Astrocyte of the spinal cord (primary cell): ENCODE measurements around the gene MYO3B.

ENCODE experiments used
- DNase-seq: peaks from one replicate; pipeline ENCODE4 v3.0.0; 2011; ENCODE audit warnings: low read depth, low spot score
- H3K4me3 ChIP-seq: 2 replicates; pipeline ENCODE4 v1.5.1; 2011; ENCODE audit warnings: low read depth, mild to moderate bottlenecking, low read length, moderate library complexity
- CTCF ChIP-seq: IDR thresholded peaks from 2 replicates; pipeline ENCODE4 v1.5.1; 2012; ENCODE audit warnings: low read depth, mild to moderate bottlenecking, low read length, inconsistent platforms
- in situ Hi-C: cut with HindIII; loops from 2 replicates; pipeline ENCODE4 v1.10.0; 2017; ENCODE audit warnings: low sequenced_read_pairs

MYO3B gene

DNA sequence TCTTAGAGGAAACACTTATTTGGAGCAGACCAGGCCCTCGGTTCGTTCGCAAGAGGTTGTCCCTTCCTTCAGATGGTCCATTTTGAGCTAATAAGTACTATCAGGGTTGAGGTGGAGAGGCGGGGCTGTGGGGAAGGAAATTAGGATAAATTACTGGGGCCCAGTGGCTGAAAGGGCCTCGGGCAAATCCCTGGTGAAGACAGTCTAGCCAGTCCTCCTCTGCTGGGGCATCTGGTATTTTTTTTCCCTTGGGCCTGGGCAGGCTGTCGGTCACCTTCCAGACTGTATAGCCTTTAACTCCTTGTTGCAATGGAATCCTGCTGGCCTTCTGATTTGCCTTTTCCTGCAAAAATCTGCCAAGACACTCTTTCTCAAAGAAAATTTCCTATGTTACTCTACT lies 1.7 kb upstream of the MYO3B start:
- DNase-seq, result no peak
- H3K4me3 ChIP-seq, result no peak overlapping the region
- TF ChIP-seq CTCF, result no peak
- in situ Hi-C loops, result no loop called here

DNA sequence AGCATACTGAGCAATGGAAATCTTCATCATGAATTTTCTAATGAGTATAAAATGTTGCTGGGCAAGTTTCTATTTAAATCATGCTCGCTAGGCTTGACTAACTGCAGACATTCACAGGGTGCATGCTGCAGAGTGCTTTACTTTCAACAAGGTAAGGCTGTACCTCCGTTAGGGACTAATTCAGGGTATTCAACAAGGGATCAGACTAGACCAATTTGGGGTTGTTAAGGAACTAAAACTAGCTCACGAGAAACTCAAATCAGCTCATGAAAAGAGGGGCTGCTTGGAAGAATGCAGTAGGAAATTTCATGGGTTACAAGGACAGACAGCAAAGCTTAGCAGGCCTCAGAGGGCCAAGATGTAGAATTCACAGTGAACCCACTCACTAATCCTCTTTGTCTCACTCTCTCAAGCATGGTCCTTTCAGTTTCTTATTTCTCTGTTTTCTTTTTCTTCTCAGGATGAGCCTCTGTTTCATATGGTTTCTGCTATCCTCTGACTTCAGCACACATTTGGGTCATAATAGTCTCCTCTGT lies 2.2 kb downstream of the MYO3B start:
- no peak for DNase-seq
- no peak overlapping the region for H3K4me3 ChIP-seq
- in situ Hi-C loops, result no loop called here
- TF ChIP-seq CTCF, result no peak

GRCh38 chr2:170181602-170182001 lies 3.7 kb downstream of the MYO3B start:
- TF ChIP-seq CTCF, result no peak
- in situ Hi-C loops, result no loop called here
- no peak for DNase-seq
- no peak overlapping the region for H3K4me3 ChIP-seq

- in situ Hi-C loops, result no loop called here
- no peak for DNase-seq
- H3K4me3 ChIP-seq, result no peak overlapping the region
- no peak for TF ChIP-seq CTCF
Observed at GRCh38 chr2:170185319-170185718, 7.4 kb downstream of the MYO3B start.

DNA sequence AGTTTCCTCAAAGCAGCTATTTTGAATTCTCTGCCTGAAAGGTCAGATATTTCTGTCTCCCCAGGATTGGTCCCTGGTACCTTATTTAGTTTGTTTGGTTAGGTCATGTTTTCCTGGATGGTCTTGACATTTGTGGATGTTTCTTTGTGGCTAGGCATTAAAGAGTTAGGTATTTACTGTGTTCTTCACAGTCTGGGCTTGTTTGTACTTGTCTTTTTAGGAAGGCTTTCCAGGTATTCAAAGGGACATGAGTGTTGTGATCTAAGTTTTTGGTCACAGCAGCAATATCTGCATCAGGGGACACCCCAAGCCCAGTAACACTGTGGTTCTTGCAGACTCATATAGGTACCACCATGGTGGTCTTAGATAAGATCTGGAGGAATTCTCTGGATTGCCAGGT lies 11.8 kb downstream of the MYO3B start:
- TF ChIP-seq CTCF, result no peak
- H3K4me3 ChIP-seq, result no peak overlapping the region
- no peak for DNase-seq
- in situ Hi-C loops, result no loop called here

GRCh38 chr2:170190172-170190571 lies 12.2 kb downstream of the MYO3B start:
- DNase-seq, result no peak
- in situ Hi-C loops, result no loop called here
- H3K4me3 ChIP-seq, result no peak overlapping the region
- TF ChIP-seq CTCF, result no peak
